ENCODE data around the gene PRSS27.

- TF ChIP-seq CTCF (IDR thresholded peaks at IDR 0.05; ENCODE audit: extremely low read depth in 1 of 2, insufficient read depth in 1 of 2, low read depth in 1 of 2, low read length in 2 of 2) (no peak), POLR2A (IDR thresholded peaks at IDR 0.05; ENCODE audit: low read depth, low read length) (no peak), EZH2 (IDR thresholded peaks at IDR 0.05; ENCODE audit: borderline replicate concordance, low read depth, low read length, severe bottlenecking) (no peak), POLR2AphosphoS5 (IDR thresholded peaks at IDR 0.05; ENCODE audit: insufficient read depth, low read depth, low read length) (no peak), GATA2 (IDR thresholded peaks at IDR 0.05; ENCODE audit: insufficient read depth, insufficient read length, low read depth, low read length) (no peak), MYC (IDR thresholded peaks at IDR 0.05; ENCODE audit: low read depth, low read length) (no peak), MAX (IDR thresholded peaks at IDR 0.05; ENCODE audit: insufficient read depth, insufficient read length) (no peak)
Observed at GRCh38 chr16:2701713-2702437, 18.1 kb downstream of the PRSS27 start.

Measured in endothelial cell of umbilical vein (primary cell).